GM12891 (cell line): ENCODE results near the gene AGFG1.

Source experiments
- POLR2A ChIP-seq: IDR thresholded peaks from 2 replicates; pipeline ENCODE4 v1.6.1; 2011; ENCODE audit warnings: low read depth, low read length, control low read depth
- POLR2AphosphoS5 ChIP-seq: IDR thresholded peaks from 2 replicates; pipeline ENCODE4 v1.6.1; 2011; ENCODE audit warnings: low read depth, low read length, control low read depth
- SPI1 ChIP-seq: IDR thresholded peaks from 2 replicates; pipeline ENCODE4 v1.6.1; 2011; ENCODE audit warnings: low read depth, low read length, control low read depth

- TF ChIP-seq POLR2A (no peak), POLR2AphosphoS5 (no peak), SPI1 (no peak)
Measured at GRCh38 chr2:227436436-227437174, 35.4 kb upstream of the AGFG1 start.
